Stimulated activated CD4-positive, alpha-beta T cell treated with anti-CD3 and anti-CD28 coated beads, Interleukin-15, amount 100 ng/mL, for 48 hours (primary cell): ENCODE data around the gene GPR153.
A peak's percentile ranks its signal among the peaks of the same experiment; 100 is the strongest.
"Not testable (repeated sequence)": the region's sequence is repeated elsewhere in the genome, so short reads cannot be mapped to it uniquely, and the experiment has no call there.

Experiments
- DNase-seq, 2 donors: peaks; one replicate each; pipeline ENCODE4 v3.0.0-alpha.2; 2020; ENCODE audit warnings: low read depth in 2 of 2

Gene GPR153

GRCh38 chr1:6233376-6233775, 27.5 kb downstream of the GPR153 start:
- DNase-seq: no peak

- DNase-seq: no peak
Measured at GRCh38 chr1:6225651-6226050, 35.2 kb downstream of the GPR153 start.

DNA sequence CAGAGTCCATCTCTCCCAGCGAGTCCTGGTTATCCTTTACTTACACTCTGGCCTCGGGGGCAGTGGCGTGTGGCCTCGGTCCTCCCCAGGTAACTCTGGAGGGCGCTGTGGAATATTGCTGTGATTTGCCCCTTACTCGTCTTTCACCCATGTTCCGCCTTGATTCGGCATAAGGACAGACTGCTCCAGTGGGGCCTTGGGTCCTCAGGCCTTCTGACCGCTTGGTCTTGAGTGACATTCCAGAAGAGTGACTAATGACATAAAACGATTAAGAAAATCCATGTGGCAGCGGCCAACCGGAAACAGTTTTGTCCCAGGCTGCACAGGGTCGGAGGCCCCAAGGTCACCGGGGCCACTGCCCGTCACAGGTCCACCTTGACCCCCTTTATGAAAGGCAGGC, 36.2 kb downstream of the GPR153 start:
- no peak for DNase-seq

- DNase-seq: no peak
Measured at GRCh38 chr1:6223617-6224016, 37.3 kb downstream of the GPR153 start.

DNA sequence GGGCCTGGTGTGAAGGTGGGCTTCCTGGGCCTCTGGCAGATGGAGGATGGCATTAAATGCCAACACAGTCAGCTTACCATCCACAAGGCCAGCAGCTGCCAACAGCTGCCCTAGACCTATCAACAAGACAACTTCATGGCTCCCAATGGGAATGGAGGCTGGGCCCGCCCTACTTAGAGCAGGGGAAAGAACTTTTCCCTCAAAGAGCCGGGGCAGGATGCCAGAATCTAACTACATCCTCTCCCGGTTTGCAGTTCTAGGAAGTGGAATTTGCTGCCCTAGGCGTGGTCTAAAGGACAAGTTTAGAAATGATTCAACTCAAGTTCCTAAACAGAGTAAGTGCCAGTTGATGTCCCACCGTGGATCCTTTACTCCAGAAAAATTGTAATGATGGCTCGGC, 38.3 kb downstream of the GPR153 start:
- DNase-seq: no peak

DNA sequence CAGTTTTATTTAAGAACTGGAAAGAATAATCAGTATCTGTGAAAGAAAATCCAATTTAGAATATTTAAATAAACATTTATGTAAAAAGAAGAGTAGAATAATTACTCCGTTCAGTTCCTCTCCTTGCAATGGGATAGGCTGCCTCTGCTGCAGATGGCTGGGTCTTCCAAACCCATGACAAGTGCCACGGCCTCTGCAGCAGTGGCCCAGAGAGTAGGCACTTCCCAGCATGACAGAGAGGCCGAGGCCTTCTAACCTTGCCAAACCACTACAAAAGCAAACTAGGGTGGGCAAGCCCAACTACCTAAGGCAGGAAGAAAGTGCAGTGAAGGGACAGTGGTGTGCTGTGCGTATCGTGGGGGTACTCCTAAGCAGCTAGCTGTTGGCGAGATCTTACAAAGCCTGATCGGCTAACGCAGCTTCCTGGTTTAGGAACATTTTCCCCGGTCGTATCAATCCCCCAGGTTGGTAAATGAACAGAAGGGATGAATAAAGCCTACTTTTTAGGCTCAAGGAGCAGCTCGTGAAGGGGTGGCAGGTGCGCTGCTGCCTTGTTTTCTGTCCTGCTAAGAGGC, 39.6 kb downstream of the GPR153 start:
- DNase-seq: no peak

DNA sequence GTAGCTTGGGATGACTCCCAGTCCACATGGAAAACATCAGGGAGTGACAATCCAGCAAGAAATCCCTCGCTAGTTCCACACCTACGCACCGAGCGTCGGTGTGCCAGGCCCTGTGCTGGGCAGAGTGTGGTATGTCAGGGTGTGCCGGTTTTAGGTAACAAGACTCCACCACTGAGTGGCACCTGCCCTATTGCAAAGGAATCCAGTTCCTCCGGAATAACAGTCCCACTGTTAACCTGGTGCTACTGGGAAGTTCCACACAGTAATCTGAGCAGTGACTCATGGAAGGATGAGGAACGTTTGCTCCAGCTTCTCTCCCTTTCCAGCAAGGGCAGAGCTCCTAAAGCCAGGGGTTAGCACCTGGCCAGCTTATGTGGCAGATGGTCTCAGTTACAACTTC, 40.7 kb downstream of the GPR153 start:
- DNase-seq: no peak

- not testable (repeated sequence) for DNase-seq
Measured at GRCh38 chr1:6219641-6220040, 41.3 kb downstream of the GPR153 start.

- DNase-seq: no peak
Measured at GRCh38 chr1:6218375-6219164, 42.3 kb downstream of the GPR153 start.

- no peak for DNase-seq
Measured at GRCh38 chr1:6212193-6212959, 48.5 kb downstream of the GPR153 start.

- DNase-seq: no peak
Measured at GRCh38 chr1:6211731-6212130, 49.2 kb downstream of the GPR153 start.

DNA sequence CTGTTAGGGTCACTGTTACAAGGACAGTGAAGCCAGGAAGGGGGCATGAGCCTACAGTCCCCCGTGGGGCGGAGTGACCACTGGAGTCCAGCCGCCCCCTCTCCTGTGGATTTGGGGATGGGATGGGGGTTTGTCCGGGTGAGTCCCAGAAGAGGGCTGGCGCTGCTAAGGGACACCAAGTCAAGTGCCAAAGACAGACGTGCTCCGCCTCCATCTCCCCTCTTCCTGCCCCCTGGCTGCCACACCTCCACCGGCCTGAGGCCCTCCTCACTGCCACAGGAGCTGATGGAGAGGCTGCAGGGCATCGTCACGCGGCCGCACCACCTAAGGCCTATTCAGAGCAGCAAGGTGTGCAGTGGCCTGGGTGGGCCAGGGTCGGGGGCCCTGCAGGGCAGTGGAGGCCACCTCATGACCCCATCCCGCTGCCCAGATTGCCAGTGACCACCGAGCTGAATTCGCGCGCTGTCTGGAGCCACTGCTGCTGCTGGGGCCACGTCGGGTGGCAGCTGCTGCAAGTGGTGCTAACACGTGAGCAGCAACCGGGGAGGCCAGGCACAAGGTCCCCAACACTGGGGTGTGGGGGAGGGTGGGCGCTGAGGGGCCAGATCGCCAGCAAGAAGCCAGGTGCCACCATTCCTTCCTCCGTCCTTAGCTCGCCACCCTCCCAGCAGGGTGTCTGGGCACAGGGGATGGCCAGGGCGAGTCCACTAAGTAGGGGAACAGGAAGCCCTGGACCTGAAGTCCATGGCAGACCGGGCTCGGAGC, 50.1 kb downstream of the GPR153 start:
- no peak for DNase-seq

DNA sequence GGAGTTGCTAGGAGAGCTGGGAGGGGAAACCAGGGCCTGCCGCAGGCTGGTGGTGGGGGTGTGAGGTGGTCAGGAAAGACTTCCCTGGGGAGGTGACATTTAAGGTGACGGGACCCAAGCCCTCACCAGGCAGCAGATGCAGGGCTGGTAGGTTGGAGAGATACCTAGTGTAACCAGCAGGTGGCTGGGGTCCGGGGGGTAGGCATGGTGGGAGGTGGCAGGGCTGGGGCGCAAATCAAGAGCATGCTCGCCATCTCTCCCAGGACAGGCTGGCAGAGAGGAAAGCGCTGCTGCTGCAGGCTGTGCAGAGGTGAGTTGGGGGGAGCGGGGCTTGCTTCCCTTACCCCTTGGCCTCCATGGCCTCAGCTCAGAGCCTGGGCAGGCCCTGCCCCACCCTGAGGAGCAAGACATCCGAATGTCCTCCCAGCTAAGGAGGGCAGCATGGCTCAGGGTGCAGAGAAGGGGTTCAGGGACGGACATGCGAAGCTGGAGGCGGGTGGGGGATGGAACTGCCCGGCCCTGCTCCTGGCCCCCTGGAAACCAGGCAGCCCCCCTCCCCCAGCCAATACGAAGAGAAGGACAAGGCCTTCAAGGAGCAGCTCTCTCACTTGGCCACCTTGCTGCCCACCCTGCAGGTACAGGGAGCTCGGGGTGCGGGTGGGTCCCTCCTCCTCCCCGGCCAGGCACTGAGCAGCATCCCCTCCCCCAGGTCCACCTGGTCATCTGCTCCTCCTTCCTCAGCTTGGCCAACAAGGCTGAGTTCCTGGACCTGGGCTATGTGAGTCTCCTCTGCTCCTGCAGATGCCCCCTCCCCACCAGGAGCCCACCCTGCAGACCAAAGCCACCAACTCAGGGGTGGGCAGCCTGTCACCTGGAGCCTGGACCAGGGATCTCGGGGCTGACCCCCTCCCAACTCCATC, 51.0 kb downstream of the GPR153 start:
- DNase-seq: no peak

DNA sequence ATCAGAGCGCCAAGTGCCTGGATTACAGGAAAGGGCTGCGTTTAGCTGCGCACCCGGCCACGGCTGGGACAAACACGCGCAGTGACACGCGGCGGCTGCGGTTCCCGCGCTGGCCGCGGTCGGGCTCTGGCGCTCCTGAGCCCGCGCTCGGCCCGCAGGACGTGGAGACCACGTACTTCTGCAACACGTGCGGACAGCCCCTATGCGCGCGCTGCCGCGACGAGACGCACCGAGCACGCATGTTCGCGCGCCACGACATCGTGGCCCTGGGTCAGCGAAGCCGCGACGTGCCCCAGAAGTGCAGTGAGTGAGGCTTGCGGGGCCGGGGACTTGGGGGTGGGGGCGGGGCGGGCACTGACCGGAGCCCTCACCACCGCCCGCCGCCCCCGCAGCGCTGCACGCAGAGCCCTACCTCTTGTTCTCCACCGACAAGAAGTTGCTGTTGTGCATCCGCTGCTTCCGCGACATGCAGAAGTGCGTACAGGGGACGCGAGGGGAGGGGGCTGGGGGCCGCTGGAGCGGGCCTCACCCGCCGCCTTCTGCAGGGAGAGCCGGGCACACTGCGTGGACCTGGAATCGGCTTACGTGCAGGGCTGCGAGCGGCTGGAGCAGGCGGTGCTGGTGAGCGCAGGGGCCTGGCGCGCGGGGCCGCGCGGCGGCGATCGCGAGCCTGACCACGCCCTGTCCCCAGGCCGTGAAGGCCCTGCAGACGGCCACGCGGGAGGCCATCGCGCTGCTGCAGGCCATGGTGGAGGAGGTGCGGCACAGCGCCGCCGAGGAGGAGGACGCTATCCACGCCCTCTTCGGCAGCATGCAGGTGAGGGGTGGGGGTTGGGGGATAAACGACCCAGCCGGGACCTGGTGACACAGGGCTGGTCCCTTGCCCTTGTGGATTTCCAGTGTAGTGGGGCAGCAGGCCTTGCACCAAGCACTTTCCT, 51.9 kb downstream of the GPR153 start:
- DNase-seq: no peak

DNA sequence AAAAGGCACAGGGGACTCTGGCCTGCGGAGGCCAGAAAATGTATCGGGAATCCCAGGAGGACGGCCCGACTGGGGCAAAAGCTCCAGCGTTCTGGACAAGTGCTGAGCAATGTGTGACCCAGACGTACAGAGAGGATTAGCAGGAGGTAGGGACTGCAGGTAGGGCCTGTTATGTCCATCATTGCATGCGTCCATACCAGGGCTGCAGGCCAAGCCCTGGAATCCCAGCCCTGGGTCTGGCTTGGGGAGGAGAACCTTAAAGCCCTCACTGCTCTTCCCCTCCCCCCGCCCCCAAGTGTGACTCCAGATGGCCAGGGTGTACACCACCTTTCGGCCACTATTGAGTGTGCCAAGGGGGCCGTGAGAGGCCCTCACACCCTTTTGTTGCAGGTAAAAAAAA, 53.0 kb downstream of the GPR153 start:
- DNase-seq: no peak

DNA sequence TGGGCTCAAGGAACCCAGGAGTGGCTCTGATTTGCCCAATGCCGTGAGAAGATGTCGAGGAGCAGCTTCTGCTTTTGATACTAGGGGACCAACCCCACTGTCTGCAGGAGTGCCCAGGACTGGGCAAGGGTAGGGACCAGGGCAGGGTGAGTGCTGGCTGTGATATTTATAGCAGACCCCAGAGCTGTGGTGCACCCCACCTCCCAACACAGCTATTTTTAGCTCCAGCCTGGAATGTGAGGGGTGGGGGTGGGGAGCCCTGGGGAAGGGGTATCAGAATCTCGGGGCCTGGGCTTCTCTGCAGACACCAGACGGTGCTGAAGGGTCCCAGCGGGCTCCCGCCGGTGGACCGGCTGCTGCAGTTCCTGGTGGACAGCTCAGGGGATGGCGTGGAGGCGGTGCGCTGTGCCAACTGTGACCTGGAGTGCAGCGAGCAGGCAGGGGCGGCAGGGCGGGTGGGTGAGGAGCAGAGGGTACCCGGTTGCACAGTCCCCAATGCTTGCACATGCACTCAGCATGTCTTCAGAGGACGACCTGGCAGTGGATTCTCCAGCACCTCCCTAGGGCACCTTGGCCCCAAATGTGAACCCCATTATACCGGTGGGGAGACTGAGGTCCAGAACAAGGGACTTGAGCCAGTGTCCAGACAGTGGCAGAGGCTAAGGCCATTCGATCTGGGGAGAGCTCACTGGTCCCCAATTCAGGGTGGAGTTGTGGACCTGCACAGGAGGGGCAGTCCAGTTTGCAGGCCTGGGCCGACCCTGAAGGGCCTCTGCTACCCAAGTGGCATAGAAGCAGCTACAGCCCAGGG, 53.6 kb downstream of the GPR153 start:
- DNase-seq: no peak

GRCh38 chr1:6206520-6206855, 54.4 kb downstream of the GPR153 start:
- no peak for DNase-seq

DNA sequence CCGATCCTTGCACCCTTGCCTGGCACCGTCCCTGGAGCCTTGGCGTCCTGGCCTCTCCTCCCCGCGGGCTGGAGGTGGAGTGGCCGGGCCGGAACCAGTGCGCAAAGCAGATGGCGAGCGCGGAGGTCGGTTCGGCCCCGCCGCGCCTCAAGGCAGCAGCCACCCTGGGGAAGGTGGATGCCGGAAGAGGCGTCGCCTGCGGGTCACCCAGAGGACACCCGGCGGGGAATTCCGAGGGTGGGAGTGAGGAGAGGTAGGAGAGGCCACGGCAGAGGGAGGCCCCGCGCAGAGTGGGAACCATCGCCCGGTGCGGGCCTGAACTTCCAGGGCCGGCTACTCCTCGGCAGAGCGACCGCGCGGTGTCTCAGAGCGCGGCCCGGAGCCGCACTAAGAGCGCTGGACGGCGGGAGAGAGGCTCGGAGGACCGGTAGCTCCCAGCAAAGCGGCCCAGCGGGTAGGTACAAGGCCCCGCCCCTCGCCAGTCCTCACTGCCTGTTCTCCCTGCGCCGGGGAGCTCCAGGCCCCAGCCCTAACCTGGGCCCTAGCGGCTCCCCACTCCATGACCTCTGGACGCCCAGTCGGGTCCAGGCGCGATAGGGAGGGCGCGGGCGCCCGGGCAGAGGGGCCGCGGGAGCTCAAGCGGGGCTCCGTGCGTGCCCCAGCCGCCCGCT, 54.9 kb downstream of the GPR153 start, which contains the start of gene RNF207:
Gene RNF207 (plus strand): TSS at position 271 of the 671 bp plus-strand sequence. CDS start 417 bp downstream, outside the sequence.
- DNase-seq: peak; percentile 52 to 64
